Stimulated activated CD8-positive, alpha-beta memory T cell treated with anti-CD3 and anti-CD28 coated beads, Interleukin-12 subunit alpha, Interleukin-12 subunit beta, amount 100 ng/mL, for 4 hours (primary cell): ENCODE results near the gene DIDO1.
A peak's percentile ranks its signal among the peaks of the same experiment; 100 is the strongest.

Experiments
- DNase-seq: peaks from one replicate; pipeline ENCODE4 v3.0.0-alpha.2; 2020; ENCODE audit warnings: low read depth

The DIDO1 gene

DNA sequence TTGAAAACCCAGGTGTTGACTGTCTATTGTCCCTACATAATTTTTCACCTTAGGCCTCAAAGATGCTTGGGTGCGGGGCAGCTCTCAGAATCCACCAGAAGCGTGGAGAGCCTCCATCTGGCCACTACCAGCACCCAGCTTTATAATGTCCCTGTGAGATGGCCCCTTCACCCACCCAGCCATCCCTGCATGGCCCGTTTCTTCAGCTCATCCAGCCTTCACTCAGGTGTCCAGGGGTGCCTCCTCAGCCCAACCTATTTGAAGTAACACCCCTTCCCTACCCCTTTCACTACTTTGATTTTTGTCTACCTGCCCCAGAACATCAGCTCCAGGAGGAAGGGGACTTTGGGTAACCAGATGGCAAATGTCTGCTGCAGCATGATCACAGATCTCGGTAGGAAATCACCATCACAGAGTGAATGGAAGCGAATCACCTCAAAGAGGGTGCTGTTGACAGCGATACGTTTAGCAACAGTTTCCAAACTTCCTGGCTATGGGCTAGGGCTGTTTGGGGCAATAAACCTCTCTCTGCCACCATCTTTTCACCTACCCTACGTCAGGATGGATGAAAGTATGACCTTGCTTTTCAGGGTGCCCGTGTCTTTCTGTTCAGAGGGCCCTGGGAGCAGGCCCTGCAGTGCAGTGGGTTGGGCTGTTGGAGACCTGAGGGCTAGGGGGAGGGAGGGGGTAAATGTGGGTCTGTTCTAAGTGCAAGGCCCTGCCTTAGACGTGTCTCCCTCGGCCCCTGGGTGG lies 25.0 kb upstream of the DIDO1 start:
- no peak for DNase-seq

DNA sequence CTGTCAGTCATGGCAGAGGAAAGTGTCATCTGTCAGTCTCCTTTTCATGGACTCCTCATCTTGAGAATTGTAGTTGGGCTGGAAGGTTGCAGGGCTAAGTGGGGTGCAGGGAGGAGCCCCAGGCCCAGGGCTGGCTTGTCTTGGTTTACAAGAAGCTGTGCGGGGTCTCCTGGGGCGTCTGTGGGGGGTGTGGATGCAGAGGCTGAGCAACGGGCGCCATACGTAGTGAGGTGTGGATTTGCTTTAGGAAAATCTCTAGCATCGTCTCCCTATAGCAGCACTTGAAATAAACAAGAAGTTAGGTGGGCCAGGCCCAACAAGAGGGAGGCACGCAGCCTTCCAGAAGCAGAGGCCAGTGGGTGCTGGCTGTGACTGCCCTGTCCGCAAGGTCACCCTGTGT lies 24.4 kb upstream of the DIDO1 start:
- DNase-seq: no peak

DNA sequence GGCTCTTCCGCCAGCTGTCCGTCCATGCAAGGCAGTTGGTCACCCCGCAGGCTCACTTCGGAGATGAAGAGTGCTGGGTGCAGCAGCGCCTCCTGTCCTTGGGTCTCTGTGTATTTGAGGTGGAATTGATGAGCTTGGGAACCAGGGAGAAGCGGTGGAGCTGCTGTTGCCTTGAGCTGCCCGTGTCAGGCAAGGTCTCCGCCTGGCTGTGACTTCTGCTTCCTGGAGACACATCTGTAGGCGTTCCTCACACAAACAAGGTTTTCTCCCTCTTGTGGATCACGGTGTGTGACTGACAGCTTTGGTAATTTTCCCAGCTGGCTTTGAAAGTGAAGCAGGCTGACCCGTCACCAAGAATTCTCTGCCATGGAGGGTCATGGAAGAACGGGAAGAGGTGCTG lies 23.7 kb upstream of the DIDO1 start:
- no peak for DNase-seq

DNA sequence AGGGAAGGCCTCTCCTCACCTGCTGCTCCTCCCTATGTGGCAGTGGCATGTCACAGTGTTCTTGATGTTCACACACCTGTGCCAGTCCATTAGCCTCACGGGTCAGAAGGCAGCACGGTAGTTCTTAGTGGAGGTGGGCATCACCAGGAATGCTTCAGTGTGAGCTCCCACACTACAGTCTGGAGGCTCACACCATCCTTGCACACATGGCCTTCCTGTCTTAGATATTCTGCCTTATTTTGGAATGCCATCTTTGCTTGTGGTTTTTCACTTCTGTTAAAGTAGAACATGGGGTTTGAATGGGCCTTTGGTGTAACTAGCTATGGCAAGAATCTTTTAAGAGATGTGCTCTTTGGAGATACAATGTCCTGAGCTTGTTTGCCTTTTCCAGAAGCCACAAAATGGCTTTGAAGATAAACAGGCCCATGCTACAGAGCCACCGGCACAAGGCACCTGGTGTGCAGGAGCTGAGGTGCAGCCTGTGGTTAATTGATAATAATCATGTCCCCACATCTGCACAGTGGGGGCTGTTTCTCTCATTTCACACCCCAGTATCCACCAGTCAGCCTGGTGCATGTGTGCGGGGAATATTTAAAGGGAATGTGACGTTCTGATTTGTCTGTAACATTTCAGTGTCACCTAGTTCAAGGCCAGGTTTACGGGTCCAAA lies 23.0 kb upstream of the DIDO1 start:
- DNase-seq: no peak

DNA sequence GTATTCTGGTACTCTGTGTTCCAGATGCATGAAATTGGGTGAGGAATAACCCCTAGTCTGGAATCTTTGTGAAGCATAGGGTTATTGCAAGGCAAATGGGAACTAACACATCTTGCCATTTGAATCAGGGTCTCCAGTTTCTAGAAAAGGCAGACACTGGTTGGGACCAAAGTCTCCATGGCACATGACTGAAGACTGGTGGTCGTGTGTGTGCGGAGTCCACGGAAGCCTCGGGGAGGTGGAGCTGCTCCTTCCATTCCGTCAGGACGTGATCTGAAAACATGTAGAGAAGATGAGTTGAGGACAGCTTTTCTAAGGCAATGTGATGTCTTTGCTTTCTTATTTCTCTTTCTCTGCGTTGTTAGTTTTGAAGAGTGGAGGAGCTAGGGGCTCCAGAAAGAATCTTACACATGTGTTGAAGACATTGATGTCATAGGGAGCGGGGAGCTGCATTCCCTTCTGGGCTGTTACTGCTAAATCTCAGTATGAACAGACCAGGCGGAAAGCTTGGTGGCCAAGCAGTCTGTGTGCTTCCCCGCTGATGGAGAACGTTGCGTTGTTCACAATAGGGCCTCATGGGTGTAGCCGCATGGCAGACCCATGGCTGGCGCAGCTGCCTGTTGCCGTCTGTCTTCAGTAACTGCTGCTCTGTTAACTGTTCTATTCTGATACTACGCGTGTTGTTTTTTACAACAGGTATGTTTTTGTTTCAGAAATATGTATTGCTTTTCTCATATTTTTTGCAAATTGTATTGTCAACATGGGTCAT lies 21.4 kb upstream of the DIDO1 start:
- DNase-seq: no peak

DNA sequence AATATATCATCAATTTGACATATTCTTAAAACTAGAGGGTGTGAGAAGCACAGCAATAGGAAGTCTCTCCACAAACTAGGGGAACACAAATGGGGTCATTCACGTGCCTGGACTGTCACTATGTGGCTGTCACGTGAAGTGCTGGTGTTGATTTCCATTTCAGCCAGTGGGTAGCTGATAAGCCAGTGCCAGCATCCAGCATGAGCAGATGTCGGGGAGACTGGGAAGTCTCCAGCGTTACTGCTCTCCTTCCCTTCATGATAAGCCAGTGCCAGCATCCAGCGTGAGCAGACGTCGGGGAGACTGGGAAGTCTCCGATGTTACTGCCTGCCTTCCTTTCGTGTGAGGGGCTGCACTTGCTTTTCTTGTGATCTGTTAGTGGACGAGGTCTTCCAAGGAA lies 20.6 kb upstream of the DIDO1 start:
- DNase-seq: no peak

DNA sequence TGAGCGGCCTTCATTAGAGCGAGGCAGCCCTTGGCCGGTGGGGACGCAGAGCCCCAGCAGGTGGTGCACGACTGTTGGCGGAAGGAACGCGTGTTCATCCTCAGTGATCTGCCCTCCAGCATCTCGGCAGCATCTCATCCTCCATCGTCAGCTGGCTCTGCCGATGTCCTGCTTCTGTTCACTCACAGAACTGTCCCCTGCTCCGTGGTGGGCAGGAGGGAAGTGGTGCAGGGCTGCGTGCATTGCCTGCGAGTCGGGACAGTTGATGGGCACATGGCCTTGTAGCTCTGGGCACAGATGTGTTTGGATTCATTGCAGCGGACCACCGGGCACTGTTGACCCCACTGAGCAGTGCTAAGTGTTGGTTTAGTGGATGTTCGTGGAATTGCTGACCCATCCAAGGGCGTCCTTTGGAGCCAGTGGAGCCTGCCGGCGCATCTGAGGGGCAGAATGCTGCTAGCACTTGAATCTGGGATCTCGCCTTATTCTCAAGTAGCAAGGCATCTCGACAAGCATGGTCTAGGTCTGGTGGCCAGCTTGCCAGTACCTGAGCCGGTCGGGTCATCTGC lies 19.6 kb upstream of the DIDO1 start:
- no peak for DNase-seq

DNA sequence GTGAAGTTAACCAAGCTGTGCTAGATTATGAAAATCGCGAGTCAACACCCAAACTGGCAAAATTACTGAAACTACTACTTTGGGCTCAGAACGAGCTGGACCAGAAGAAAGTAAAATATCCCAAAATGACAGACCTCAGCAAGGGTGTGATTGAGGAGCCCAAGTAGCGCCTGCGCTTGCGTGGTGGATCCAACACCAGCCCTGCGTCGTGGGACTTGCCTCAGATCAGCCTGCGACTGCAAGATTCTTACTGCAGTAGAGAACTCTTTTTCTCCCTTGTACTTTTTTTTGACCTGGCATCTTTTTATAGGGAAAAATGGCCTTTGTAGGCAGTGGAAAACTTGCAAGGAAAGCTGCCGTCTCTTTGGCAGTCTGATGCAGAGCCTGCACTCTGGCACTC lies 18.4 kb upstream of the DIDO1 start:
- no peak for DNase-seq

DNA sequence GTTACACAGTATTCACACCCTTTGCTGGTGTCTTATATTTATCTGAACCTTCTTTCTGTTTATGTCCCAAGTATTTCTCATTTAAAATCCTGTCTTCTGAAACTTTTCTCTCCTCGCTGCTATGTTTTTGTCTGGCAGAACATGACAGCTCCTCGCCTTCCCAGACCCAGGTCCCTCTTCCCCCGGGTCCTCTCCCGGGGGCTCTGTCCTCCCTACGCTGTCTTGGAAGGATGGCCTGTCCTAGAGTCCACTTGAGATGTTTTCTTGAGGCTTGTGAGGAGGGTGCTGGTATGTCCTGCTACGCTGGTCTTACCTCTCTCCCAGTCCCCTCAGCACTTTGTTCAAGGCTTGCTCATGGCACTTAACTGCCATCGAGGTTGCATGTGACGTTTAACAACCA lies 17.9 kb upstream of the DIDO1 start:
- DNase-seq: no peak

DNA sequence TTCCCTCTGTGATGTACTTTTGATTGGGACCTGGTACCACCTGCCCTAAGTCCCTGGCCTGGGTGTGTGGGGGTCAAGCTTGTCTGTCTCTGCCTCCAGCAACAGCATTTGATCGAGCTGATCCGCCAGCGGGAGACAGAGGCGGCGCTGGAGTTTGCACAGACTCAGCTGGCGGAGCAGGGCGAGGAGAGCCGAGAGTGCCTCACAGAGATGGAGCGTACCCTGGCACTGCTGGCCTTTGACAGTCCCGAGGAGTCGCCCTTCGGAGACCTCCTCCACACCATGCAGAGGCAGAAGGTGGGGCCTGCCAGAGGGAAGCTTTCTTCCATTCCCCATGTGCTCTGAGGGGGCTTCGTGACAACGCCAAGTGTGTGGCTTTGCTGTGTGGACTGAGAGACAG lies 17.1 kb upstream of the DIDO1 start:
- no peak for DNase-seq

DNA sequence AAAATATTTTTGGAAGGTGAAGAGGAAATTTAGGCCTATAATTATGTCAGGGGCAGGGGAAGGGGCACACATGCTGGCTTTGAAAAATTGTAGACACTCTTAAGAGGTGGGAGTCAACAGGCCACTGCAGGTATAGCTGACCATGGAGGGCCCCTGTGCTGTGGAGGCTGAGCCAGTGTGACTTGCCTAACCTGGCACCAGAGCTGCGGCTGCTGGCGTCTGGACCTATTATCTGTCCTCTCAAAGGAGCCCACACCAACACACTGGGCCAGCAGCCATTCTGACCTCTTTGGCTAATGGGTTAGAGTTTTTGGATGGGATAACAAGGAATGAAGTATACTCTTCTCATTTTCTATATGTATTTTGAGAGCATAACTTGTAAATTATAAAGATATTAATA lies 16.2 kb upstream of the DIDO1 start:
- DNase-seq: no peak

DNA sequence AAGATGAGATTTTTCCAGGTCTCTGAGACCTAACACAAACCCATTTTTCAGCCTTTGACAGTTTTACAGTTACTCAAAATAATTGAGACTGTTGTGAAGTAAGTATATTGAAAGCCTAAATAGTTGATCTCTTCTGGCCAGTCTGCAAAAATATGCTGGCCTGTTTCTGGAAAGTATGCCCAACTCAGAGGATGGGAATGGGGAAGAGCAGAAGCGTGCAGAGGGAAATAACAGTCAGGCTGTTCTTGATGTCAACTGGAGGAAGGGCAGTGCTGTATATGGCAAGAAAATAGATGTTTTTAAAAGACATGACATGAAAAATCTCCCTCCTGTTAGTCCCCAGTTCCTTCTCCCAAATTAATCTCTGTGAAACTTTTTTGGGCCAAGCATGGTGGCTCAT lies 15.5 kb upstream of the DIDO1 start:
- no peak for DNase-seq

DNA sequence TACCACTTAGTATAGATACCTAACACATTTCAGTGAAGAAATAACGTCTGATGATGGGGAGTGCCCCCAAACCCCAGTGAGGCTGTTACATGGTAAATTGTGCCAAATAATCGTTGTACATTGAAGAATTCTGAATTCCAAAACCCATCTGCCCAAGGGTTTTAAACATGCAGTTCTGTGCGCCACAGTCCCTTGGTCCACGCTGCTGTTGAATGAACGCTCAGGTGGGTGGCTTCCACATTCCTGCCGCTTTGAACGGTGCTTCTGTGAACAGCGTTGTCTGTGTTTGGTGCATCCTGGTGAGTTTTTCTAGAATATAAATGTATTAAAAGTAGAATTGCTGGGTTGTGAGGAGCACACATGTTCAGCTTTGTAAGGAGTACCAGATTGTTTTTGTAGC lies 14.6 kb upstream of the DIDO1 start:
- DNase-seq: no peak

DNA sequence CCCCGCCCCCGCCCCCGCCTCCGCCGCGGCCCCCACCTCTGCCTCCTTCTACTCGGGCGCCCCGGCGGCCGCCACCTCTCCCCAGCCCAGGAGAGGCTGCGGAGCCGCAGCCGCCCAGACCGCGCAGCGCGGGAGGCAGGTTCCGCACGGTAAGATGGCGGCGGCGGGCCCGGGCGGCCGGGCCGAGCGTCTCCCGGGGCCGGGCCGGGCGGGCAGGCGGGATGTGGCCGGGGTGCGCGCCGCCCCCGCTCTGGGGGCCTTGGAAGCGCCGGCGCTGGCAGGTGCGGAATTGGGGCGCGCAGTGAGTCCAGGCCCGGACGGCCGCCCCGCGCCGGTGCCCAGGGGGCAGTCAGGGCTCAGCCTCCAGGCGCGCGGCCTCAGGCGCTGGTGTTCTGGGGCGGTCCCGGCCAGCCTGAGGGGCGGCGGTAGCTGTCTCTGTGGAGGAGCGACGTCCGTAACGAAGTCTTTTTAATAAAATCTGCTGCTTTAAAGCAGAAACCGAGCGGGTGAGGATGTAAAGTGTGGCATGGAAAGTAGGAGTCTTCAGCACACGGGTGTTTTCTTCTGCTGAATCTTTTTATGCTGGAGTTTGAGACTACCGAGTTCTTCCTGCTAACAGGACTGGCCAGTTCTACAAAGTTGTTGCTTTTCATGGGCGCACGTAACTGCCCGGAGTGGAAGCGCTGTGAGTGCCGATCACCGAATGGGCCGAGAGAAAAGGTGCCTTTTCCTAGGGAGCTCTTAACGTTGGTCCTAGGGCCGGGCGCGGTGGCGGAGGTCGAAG lies 12.0 kb upstream of the DIDO1 start, which contains the start of gene GID8:
TSS of gene GID8 (plus strand) at position 43 of the 784 bp plus-strand sequence. CDS start 3,356 bp downstream, outside the sequence.
- DNase-seq: no peak

DNA sequence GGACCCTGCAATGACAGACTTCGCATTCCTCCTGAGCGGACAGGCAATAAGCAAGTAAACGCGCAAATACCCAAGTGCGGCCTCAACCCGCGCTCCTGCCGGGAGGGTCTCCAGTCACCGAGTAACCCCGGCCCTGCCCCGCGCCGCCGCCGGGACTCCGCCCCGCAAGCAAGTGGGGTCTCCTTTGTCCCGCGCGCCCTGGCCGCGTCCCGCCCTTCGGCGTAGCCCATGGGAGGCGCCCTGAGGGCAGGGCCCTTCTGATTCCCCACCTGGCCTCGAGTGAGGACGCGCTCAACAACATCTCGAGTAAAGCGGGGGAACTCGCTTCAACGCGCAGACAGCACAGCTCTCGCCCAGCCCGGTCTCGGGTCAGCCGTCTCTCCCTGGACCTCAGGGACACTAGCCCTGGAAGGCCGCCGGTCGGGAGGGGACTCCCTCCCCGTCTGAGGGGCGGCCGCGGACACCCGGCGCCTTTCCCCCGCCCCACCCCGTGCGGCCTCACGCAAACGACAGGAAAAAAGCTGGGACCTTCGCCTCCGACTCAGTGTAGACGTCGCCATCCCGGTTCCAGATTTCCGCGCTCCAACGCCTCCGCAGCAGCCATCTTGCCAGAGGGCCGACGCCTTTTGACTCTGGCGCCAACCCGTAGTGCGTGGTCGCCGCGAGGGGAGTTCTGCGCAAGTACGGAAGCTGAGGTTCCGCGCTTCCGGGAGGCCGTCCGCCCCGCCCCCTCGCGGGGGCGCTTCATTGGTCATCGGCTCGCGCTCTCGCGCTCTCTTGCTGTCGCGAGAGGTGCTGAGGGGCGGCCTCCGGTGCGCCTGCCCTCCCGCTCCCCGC lies 11.2 kb upstream of the DIDO1 start:
- peak; percentile 97 for DNase-seq

DNA sequence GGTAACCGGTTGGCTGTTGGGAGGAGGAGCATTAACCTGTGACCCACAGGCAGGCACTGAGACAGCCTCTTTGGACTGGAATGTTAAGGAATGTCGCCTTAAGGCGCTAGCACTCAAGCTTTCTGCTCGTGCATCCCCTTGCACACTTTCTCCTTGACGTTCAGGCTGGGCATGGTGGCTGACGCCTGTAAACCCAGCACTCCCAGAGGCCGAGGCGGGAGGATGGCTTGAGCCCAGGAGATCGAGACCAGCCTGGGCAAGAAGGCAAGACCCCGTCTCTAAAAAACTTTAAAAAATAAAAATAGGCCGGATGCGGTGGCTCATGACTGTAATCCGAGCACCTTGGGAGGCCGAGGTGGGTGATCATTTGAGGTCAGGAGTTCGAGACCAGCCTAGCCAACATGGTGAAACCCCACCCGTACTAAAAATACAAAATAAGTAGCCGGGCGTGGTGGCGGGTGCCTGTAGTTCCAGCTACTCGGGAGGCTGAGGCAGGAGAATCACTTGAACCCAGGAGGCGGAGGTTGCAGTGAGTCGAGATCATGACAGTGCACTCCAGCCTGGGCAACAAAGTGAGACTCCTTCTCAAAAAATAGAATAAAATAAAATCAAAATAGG lies 9.8 kb upstream of the DIDO1 start:
- DNase-seq: no peak

DNA sequence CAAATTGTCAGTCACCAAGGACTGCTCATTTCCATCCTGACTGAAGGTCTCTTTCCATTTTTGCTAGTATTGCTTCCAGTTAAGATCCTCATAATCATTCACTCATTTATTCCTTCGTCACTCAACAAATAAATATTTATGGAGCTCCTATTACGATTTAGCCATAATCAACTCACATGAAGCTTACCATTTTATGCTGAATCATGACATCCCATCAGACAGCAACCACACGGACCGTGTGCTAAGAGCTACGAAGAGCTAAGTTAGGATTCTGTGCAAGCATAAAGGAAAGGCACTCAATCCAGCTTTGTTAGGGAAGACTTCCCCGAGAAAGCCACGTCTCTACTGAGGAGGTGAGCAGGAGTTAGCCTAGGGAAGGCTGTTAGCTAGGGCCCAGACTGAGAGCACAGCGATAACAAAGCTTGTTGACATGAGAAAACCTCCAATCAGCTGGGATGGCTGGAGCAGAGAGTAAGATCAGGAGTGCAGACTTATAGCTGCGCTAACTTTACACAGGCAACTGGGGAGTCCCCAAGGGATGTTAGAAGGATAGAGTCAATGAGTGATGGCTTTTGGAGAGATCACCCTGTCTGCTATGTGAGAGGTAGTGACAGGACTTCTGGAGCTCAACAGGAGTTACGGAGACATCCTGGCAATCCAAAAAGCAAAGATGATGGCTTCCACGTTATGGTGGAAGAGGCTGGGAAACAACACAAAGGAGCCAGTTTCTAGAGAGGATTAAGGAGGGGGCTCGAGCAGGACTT lies 9.1 kb upstream of the DIDO1 start:
- no peak for DNase-seq

DNA sequence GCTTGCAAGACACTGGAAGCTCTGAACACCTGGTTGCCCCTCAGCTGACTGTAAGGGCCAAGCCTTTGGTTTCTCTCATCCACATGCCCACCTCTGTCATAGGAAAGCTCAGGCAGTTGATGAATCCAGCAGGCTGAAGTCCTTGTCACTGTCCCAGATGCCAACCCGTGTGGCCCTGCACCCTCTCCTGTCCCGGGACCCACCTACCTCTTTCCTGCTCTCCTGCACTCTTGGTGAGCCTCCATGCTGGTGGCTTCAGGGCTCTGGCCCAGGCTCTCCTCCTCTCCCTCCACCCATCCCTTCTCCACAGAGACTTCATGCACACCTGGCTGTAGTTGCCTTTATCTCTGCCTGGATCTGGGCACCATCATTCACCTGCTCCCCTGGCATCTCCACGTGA lies 7.7 kb upstream of the DIDO1 start:
- no peak for DNase-seq

DNA sequence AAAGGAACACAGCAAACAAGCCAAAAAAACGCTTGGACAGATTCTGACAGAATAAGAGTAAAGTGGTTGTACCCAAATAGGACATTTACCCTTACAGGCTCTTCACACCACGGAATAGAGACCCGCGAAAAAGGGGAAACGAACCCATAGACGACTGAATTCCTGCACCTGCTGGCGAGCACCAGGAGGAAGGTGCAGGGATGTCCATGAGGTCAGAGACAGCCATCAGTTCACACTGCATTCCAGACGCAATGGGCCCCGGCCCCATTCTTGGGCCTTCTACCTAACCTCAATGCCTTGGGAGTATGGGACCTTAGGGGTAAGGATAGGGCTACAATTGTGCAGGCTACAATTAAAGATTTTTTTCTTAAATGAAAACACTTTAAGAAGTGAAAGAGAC lies 5.2 kb upstream of the DIDO1 start:
- no peak for DNase-seq

DNA sequence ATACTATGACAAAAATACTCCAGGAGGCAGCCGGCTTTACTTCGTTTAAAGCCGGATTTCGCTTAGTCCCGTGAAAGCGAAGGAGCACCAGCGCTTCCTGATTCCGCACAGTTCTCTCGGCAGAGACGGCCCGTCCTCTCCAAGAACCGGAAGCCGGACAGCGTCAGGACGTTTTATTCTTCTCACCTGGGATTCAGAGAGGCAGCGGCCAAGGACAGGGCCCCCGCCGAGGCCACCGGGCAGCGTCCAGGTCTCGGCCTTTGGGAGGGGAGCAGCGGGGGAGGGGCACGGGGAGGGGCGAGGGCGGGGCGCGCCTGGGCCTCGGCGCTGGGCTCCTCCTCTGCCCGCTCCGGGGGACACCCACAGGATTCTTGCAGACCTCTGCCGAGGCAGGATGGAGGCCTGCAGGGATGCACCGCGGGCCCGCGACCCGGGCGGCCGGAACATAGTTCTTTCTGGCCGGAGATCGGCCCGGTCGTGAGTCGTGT lies 2.8 kb upstream of the DIDO1 start:
- peak; percentile 39 for DNase-seq
